ENCODE results near the gene CPPED1. TPM values are rescaled to one million over a fixed set of nuclear protein-coding genes. Genes with fewer than 3 reads are reported as not detected.

The CPPED1 gene, protein sequence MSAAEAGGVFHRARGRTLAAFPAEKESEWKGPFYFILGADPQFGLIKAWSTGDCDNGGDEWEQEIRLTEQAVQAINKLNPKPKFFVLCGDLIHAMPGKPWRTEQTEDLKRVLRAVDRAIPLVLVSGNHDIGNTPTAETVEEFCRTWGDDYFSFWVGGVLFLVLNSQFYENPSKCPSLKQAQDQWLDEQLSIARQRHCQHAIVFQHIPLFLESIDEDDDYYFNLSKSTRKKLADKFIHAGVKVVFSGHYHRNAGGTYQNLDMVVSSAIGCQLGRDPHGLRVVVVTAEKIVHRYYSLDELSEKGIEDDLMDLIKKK
- total RNA-seq = 10 to 100 TPM; 11.3 to 20.2 (median 14.5) TPM
- polyA plus RNA-seq = 1 to 10 TPM; 5.6 to 6.0 TPM
- long read RNA-seq, donor 1, full-length matches to known transcripts = 20 of 28 reads
- long read RNA-seq, donor 1, partial matches to known transcripts = 3 of 28 reads
- long read RNA-seq, donor 1, other reads (novel, unspliced or antisense) = 5 of 28 reads
- long read RNA-seq, donor 2, full-length matches to known transcripts = 31 of 43 reads
- long read RNA-seq, donor 2, partial matches to known transcripts = 2 of 43 reads
- long read RNA-seq, donor 2, other reads (novel, unspliced or antisense) = 10 of 43 reads
- long read RNA-seq, donor 3, full-length matches to known transcripts = 65 of 70 reads
- long read RNA-seq, donor 3, partial matches to known transcripts = 3 of 70 reads
- long read RNA-seq, donor 3, other reads (novel, unspliced or antisense) = 2 of 70 reads

DNA sequence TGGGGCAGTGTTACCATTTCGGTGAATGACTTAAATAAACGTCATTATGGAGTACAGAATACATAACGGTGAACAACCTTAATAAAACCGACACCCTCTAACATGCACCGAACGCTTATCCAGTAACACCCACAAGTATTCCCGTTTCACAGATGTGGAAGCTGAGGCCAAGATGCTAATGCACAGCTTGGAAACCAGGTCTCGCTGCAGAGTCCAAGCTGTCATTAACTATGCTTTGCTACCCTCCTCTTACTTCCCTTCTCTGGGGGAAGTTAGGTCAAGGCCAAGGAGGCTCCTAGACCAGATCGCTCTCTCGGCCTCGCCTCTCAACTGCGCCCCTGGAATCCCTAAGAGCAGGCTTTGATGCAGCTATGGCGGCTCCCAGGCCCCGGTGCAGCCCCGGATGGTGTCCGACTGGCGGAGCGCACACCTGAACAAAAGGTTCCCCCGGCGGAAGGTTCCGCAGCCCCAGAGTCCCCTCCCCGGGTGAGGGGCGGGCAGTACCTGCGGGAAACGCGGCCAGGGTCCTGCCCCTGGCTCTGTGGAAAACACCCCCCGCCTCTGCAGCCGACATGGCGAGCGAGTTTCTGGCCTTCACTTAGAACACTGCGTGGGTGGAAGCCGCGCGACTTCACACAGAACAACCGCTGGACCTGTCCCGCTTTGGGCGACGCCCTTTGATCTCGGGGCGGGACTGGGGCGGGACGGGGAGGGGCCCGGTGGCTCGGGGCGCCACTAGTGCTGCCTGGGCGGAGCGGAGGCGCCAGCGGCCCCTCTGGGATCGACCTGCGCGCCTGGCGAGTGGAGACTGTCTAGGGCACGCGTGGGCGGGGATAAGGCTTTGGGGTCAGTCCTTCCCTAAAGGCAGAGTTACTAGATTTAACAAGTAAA lies at the start of gene CPPED1:
TSS of gene CPPED1 (minus strand) at position 685 of the 891 bp plus-strand sequence. CDS start at position 574, 111 bp downstream.
- Histone ChIP-seq H3K36me3 (no peaks in the 10 kb centered on the region), H3K9me3 (no peaks in the 10 kb centered on the region), H3K4me3 (peak within 1 kb of the TSS; percentile 25 to 81 (median 68)), H3K27me3 (peaks cover 0 to 2% (median 0%) of the 10 kb centered on the region in 7 donors), H3K27ac (peak within 1 kb of the TSS; percentile 18 to 93 (median 84)), H3K4me1 (peaks cover 0 to 46% (median 15%) of the 10 kb centered on the region in 9 donors)
- 6 to 9% methylated on average over 56 of the region's 56 CpGs for WGBS, 2 donors
- intact Hi-C loops (cut with DNase I) = loop anchor here in 1 of 10 donors (5.0 kb wide), 1 partner anchor 886 kb away; the partner anchor contains the start of gene GSPT1
- DNase-seq (peak; percentile 93 to 95), ATAC-seq (peak; percentile 94 to 99 (median 98))
- TF ChIP-seq, protein P1, sequence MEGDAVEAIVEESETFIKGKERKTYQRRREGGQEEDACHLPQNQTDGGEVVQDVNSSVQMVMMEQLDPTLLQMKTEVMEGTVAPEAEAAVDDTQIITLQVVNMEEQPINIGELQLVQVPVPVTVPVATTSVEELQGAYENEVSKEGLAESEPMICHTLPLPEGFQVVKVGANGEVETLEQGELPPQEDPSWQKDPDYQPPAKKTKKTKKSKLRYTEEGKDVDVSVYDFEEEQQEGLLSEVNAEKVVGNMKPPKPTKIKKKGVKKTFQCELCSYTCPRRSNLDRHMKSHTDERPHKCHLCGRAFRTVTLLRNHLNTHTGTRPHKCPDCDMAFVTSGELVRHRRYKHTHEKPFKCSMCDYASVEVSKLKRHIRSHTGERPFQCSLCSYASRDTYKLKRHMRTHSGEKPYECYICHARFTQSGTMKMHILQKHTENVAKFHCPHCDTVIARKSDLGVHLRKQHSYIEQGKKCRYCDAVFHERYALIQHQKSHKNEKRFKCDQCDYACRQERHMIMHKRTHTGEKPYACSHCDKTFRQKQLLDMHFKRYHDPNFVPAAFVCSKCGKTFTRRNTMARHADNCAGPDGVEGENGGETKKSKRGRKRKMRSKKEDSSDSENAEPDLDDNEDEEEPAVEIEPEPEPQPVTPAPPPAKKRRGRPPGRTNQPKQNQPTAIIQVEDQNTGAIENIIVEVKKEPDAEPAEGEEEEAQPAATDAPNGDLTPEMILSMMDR (IDR thresholded peaks at IDR 0.05) = peak in 1 of 9 donors; percentile 10

DNA sequence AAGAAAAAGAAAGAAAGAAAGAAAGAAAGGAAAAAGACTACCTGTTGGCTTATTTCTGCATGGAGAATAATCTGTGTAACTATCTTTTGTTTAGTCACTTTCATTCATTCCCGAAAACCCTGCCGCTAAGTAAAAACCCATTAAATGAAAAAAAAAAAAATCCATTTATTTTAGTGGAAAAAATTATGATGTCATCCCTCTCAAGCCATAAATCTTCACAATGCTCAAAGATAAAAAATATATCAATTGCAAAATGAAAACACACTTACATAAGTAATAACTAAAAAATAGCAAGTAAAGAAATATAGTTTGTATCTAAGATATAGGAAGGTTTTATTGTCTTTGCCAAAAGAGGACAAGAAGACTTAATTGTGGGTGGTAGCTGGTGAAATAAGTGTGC lies 46.5 kb upstream of the CPPED1 start:
- no peak for DNase-seq

DNA sequence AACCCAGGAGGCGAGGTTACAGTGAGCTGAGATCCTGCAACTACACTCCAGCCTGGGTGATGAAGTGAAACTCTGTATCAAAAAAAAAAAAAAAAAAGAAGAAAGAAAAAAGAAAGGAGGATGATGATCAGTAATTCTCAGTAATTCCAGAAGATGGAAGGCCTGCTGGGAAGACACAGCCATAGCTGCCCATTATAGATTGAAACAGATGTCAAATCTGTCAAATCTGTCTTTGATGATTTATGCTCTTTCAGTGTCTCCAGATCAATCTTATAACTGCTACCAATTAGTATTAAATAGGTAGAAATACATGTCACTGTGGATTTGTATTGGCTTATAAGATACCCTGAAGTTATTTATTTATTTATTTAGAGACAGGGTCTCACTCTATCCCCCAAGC lies 42.9 kb upstream of the CPPED1 start:
- intact Hi-C loops (cut with DNase I) = no loop called here

More for the DNA sequence above, 46.5 kb upstream of the CPPED1 start:
- WGBS, 2 donors = 37 to 66% methylated on average over 2 of the region's 2 CpGs
- H3K36me3 ChIP-seq = no peaks in the 10 kb centered on the region
- TF ChIP-seq, protein P1 (IDR thresholded peaks at IDR 0.05) = no peak
- intact Hi-C loops (cut with DNase I) = no loop called here
- H3K27me3 ChIP-seq = peaks cover 0 to 4% (median 0%) of the 10 kb centered on the region in 7 donors
- no peak overlapping the region for H3K27ac ChIP-seq
- ATAC-seq = no peak
- no peaks in the 10 kb centered on the region for H3K4me1 ChIP-seq
- H3K4me3 ChIP-seq = no peak overlapping the region
- H3K9me3 ChIP-seq = peaks cover 0 to 3% (median 0%) of the 10 kb centered on the region in 11 donors

More for the DNA sequence above, 42.9 kb upstream of the CPPED1 start:
- Histone ChIP-seq H3K27ac (no peak overlapping the region), H3K27me3 (peaks cover 0 to 6% (median 0%) of the 10 kb centered on the region in 7 donors), H3K36me3 (no peaks in the 10 kb centered on the region), H3K9me3 (peaks cover 0 to 5% (median 0%) of the 10 kb centered on the region in 11 donors), H3K4me1 (no peaks in the 10 kb centered on the region), H3K4me3 (no peak overlapping the region)
- no peak for ATAC-seq
- TF ChIP-seq, protein P1 (IDR thresholded peaks at IDR 0.05) = no peak
- 83 to 95% methylated on average over 1 of the region's 1 CpG for WGBS, 2 donors
- no peak for DNase-seq
